Kidney (tissue), 14 donors: ENCODE measurements around the gene TSPAN12. TPM values are rescaled to one million over a fixed set of nuclear protein-coding genes. Genes with fewer than 3 reads are reported as not detected.

Source experiments
- DNase-seq, 5 donors: peaks; one replicate each; pipeline ENCODE4 v3.0.0-alpha.2; 2013 to 2020
- FAIRE-seq: peaks from 2 replicates; lab custom pipeline; 2012; peaks lifted over from hg19 to GRCh38; lab: Jason Lieb, UNC
- H3K27ac ChIP-seq, 2 donors: one replicate each; pipeline ENCODE4 v1.7.0; 2013; ENCODE audit warnings: low read depth in 2 of 2, low read length in 2 of 2, inconsistent platforms in 1 of 2
- H3K27me3 ChIP-seq: one replicate; pipeline ENCODE4 v1.7.1; 2013; ENCODE audit warnings: low read length, inconsistent platforms; ENCODE audit not compliant: control insufficient read depth, insufficient read depth
- H3K36me3 ChIP-seq, 3 donors: one replicate each; pipeline versions ENCODE4 v1.7.0 to v1.7.1; 2013; ENCODE audit warnings: low read length in 3 of 3, control low read depth in 1 of 3, inconsistent platforms in 1 of 3; ENCODE audit not compliant: insufficient read depth in 3 of 3, control insufficient read depth in 2 of 3
- H3K4me1 ChIP-seq, 3 donors: one replicate each; pipeline versions ENCODE4 v1.7.0 to v1.7.1; 2013; ENCODE audit warnings: low read length in 3 of 3, inconsistent platforms in 1 of 3, low read depth in 1 of 3; ENCODE audit not compliant: control insufficient read depth in 2 of 3, insufficient read depth in 2 of 3
- H3K4me3 ChIP-seq, 3 donors: one replicate each; pipeline versions ENCODE4 v1.7.0 to v1.8.1; 2013; ENCODE audit warnings: low read length in 3 of 3, control low read depth in 1 of 3, inconsistent platforms in 1 of 3
- H3K9ac ChIP-seq, 3 donors: one replicate each; pipeline versions ENCODE4 v1.7.0 to v1.7.1; 2013; ENCODE audit warnings: low read length in 3 of 3, control low read depth in 1 of 3, inconsistent platforms in 1 of 3
- H3K9me3 ChIP-seq, 3 donors: one replicate each; pipeline versions ENCODE4 v1.7.0 to v1.7.1; 2013; ENCODE audit warnings: low read length in 3 of 3, control low read depth in 1 of 3, inconsistent platforms in 1 of 3; ENCODE audit not compliant: control insufficient read depth in 2 of 3, insufficient read depth in 1 of 3
- intact Hi-C: fragments of 100-400 bp; cut with DNase I; formaldehyde crosslinking; loops from one replicate; pipeline ENCODE4 v1.11.1; 2022
- polyA plus RNA-seq: library from polyadenylated mRNA; stranded (reverse); fragments of 350-450 nt; fragmentation: Illumina TruSeq; extraction: RNeasy Lipid Tissue Mini Kit (QIAGEN cat#74804); gene quantifications from one replicate; pipeline ENCODE4 v1.2.3, GENCODE V29; 2014; ENCODE audit warnings: low read depth, low replicate concordance; ENCODE audit not compliant: insufficient read depth
- total RNA-seq: library from RNA; stranded (reverse); fragmentation: NEBNext Ultra II Directional; extraction: Animal tissue kit (Norgen Biotek cat#: 25700); gene quantifications from one replicate; pipeline ENCODE4 v1.2.1, GENCODE V29; 2021
- TF ChIP-seq, protein P1 (sequence below): IDR thresholded peaks from 3 replicates; pipeline ENCODE4 v1.5.1; 2012; ENCODE audit warnings: mild to moderate bottlenecking, moderate library complexity, borderline replicate concordance; ENCODE audit not compliant: insufficient read depth; ENCODE audit errors: extremely low read depth
- donor health status: control.
- donor health status: control.
- donor health status: control.
- donor health status: control.
- donor health status: control.
- donor health status: DM: yes; HTN: yes; CAD: no.
- donor health status: Normal renal cell carcinoma (clear cell type).

Gene TSPAN12
- total and polyA plus RNA-seq, 2 donors from 2014 or later: 44.2 to 76.5 TPM

- H3K27me3 ChIP-seq: no peaks in the 10 kb centered on the region
Observed at GRCh38 chr7:120831260-120831659, 26.7 kb downstream of the TSPAN12 start.

DNA sequence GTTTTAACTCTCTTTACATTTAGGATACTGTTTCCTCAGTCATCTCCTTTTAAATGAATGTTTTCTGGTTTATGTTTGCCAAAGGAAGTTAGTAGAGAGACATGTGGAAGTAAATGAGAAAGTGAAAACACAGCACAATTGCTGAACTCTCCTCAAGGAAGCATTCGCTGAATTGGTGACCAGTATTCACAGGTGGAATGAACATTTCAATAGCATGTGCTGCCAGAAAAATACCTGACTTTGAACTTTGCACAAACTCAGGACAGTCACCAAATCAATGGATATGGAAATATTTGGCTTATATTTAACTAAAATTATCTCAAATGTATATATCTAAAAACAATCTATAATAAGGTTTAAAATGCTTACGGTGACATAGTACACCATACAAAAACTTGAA lies 28.5 kb downstream of the TSPAN12 start:
- peaks cover 2 to 8% (median 4%) of the 10 kb centered on the region in 3 donors for H3K36me3 ChIP-seq
- TF ChIP-seq, protein P1, sequence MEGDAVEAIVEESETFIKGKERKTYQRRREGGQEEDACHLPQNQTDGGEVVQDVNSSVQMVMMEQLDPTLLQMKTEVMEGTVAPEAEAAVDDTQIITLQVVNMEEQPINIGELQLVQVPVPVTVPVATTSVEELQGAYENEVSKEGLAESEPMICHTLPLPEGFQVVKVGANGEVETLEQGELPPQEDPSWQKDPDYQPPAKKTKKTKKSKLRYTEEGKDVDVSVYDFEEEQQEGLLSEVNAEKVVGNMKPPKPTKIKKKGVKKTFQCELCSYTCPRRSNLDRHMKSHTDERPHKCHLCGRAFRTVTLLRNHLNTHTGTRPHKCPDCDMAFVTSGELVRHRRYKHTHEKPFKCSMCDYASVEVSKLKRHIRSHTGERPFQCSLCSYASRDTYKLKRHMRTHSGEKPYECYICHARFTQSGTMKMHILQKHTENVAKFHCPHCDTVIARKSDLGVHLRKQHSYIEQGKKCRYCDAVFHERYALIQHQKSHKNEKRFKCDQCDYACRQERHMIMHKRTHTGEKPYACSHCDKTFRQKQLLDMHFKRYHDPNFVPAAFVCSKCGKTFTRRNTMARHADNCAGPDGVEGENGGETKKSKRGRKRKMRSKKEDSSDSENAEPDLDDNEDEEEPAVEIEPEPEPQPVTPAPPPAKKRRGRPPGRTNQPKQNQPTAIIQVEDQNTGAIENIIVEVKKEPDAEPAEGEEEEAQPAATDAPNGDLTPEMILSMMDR: no peak
- FAIRE-seq (peak; percentile 29), DNase-seq (no peak)
- intact Hi-C loops: no loop called here
- peaks cover 0 to 7% (median 0%) of the 10 kb centered on the region in 3 donors for H3K9me3 ChIP-seq
- peak overlapping the region in 1 of 2 donors; percentile 16 for H3K27ac ChIP-seq
- H3K4me3 ChIP-seq: peak overlapping the region in 1 of 3 donors; percentile 10
- H3K4me1 ChIP-seq: peaks cover 0 to 4% (median 0%) of the 10 kb centered on the region in 3 donors
- H3K27me3 ChIP-seq: no peaks in the 10 kb centered on the region
- H3K9ac ChIP-seq: no peak overlapping the region

More at GRCh38 chr7:120831260-120831659, 26.7 kb downstream of the TSPAN12 start:
- Histone ChIP-seq H3K4me3 (no peak overlapping the region), H3K4me1 (peaks cover 0 to 8% (median 2%) of the 10 kb centered on the region in 3 donors), H3K36me3 (peaks cover 2 to 6% (median 5%) of the 10 kb centered on the region in 3 donors), H3K27ac (no peak overlapping the region), H3K9me3 (peaks cover 0 to 7% (median 0%) of the 10 kb centered on the region in 3 donors), H3K9ac (no peak overlapping the region)
- intact Hi-C loops: no loop called here
- DNase-seq (no peak), FAIRE-seq (no peak)
- TF ChIP-seq, protein P1: no peak

DNA sequence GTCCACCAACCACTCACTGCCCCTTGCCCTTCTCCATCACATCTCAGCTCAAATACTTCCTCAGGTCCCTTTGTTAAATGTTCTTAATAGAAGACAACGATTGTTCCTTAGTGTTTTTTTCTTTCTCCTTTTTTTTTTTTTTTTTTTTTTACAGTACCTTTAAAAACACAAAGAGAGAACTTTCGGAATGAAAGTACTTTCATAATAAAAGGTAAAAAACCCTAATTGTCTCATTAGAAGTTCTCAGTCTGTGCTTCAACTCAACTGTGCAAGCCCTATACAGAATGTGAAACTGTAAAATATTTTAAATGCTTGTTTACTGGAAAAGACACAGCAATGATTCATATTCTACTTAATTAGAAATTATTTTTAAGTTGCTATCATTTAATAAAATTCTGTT lies 29.4 kb downstream of the TSPAN12 start:
- intact Hi-C loops: no loop called here
- H3K9me3 ChIP-seq: peaks cover 0 to 7% (median 0%) of the 10 kb centered on the region in 3 donors
- peaks cover 0 to 4% (median 0%) of the 10 kb centered on the region in 3 donors for H3K4me1 ChIP-seq
- DNase-seq (no peak), FAIRE-seq (no peak)
- TF ChIP-seq, protein P1: no peak
- H3K9ac ChIP-seq: no peak overlapping the region
- no peak overlapping the region for H3K4me3 ChIP-seq
- no peaks in the 10 kb centered on the region for H3K27me3 ChIP-seq
- no peak overlapping the region for H3K27ac ChIP-seq
- H3K36me3 ChIP-seq: peaks cover 2 to 8% (median 4%) of the 10 kb centered on the region in 3 donors
